Medulla oblongata (tissue), 1 donor: ENCODE data around the gene ANKH.

Source experiments
- DNase-seq: peaks from one replicate; pipeline ENCODE4 v3.0.0-alpha.2; 2015; ENCODE audit errors: extremely low spot score

The ANKH gene

GRCh38 chr5:14664270-14665100, 207.1 kb downstream of the ANKH start, which contains the start of gene OTULIN:
OTULIN (plus strand) TSS chr5:14664718; CDS start chr5:14664826, 108 bp downstream.
- peak; percentile 97 for DNase-seq

GRCh38 chr5:14663734-14664269, 207.8 kb downstream of the ANKH start:
- DNase-seq, result no peak

DNA sequence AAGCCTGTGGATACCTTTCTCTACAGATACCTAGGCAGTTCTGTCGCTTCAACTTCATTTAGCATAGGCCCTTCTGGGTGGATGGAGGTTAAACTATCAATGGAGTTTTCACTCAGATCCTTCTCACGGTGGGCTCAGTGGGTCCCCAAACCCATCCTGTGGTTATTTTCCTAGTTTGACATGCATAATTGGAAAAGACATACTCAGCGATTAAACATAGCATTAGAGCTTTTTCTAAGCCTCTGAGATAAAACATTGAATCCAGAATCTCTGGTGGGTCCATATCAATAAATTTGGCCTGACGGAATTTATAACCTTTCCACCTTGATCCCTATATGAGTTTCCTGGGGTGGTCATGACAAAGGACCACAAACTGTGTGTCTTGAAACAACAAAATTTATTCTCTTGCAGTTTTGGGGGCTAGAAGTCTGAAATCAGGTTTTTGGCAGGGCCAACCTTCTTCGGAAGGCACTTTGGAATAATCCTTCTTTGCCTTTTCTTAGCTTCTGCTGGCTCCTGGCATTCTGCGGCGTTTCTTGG, 208.8 kb downstream of the ANKH start:
- DNase-seq, result no peak

DNA sequence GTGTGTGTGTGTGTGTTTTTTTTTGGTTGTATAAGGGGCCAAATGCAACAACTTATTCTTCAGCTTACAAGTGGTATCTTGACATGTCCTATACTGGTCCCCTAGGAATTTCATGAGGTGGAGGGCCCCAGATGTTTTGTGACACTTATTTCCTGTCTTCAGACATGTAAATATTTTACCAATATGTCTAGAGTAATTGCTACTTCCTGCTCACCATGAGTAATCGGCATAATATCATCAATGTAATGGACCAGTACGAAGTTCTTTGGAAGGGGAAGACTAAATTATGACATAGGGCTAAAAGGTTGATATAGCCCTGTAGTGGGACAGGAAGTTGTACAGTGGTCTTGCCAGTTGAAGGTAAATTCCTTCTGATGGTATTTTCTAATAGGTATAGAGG, 210.7 kb downstream of the ANKH start:
- no peak for DNase-seq

DNA sequence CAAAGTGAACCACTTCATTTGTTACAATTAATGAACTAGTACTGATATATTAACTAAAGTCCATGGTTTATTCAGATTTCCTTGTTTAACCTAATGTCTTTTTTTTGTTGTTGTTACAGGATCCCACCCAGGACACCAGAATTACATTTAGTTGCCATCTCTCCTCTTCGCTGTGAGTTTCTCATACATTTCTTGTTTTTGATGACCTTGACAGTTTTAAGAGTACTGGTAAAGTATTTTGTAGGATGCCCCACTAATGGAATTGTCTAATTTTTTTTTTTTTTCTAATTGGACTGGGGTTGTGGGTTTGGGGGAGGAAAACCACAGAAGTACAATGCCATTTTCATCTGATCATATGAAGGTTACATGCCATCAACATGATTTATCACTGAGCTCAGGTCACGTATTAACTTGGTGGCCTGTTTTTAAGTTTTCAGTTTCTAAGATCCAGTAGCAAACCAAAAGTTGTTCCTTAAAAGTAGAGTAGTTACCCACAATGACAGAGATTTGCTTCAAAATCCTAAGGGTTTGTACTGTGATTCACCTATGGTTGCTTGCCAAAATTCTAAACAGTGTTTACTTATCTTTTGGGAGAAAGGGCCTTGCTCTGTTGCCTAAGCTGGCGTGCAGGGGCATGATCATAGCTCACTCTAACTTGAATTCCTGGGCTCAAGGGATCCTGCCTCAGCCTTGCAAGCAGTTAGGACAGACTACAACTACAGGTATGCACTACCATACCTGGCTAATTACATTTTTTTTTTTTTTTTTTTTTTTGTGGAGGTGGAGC, 211.6 kb downstream of the ANKH start:
- no peak for DNase-seq

DNA sequence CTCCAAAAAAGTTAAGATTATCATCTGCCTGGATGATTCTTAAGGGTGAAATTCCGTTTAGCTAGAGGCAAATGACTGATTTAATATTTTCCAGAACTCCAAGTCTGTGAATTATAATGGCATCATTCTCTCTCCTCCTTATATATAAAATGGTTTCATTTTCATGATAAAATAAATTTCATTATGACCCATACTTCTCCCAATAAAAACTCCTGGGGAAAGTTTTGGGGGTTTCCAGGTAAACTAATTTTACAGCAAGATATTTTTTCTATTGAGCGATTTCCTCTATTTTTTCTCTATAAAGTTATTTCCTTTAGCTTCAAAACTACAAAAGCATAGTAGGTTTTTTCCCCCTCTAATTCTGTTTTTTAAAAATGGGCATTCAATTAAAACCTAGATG, 214.7 kb downstream of the ANKH start:
- no peak for DNase-seq

DNA sequence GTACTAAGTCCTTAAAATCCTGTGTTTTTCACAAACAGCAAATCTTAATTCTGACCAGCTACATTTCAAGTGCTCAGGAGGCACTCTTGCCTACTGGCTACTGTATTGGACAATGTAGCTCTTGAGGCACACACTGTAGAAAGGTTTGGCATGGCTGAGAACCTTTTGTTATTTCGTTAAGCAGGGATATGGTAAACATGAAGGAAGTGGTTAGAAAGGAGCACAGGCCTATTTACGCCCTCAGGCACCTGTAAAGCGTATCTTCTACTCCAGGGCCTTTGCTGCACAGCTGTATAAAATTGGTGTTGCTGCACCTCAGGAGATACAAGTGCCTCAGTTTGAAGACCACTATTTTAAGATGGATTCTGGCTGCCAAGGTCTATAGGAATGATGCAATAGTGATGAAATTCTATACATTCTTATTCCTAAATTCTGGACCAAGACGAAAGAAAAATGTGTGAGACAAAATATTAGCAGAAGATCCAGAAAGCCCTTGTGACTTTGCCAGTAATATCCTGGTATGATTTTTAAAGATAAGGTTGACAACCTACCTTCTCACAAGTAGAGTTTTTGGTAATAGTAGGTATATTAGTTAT, 216.3 kb downstream of the ANKH start:
- DNase-seq, result no peak
